ENCODE results near the gene ITCH.
"Not testable (repeated sequence)": the region's sequence is repeated elsewhere in the genome, so short reads cannot be mapped to it uniquely, and the experiment has no call there.

ITCH gene

DNA sequence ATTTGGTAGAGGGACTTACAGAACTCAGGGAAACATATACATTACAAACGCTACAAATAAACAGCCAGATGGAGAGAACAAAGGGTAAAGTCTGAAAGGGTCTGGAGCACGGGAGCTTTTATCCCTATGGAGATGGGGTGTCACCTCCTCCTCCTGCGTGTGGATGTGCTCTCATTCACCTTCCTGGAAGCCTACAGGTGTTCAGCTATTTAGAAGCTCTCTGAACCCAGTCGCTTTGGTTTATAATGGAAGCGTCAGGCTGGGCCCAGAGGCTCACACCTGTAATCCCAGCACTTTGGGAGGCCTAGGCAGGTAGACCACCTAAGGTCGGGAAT lies 17.7 kb upstream of the ITCH start:
- TF ChIP-seq, protein P1, sequence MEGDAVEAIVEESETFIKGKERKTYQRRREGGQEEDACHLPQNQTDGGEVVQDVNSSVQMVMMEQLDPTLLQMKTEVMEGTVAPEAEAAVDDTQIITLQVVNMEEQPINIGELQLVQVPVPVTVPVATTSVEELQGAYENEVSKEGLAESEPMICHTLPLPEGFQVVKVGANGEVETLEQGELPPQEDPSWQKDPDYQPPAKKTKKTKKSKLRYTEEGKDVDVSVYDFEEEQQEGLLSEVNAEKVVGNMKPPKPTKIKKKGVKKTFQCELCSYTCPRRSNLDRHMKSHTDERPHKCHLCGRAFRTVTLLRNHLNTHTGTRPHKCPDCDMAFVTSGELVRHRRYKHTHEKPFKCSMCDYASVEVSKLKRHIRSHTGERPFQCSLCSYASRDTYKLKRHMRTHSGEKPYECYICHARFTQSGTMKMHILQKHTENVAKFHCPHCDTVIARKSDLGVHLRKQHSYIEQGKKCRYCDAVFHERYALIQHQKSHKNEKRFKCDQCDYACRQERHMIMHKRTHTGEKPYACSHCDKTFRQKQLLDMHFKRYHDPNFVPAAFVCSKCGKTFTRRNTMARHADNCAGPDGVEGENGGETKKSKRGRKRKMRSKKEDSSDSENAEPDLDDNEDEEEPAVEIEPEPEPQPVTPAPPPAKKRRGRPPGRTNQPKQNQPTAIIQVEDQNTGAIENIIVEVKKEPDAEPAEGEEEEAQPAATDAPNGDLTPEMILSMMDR (IDR thresholded peaks at IDR 0.05; ENCODE audit: low read depth, low read length, missing control alignments) = no peak
- no peak for DNase-seq (ENCODE audit: low read depth)
- no peak overlapping the region for H3K4me3 ChIP-seq (ENCODE audit: low read depth, low read length)
- in situ Hi-C loops (cut with HindIII; ENCODE audit: low sequenced_read_pairs) = loop anchor here (5.0 kb wide), 1 partner anchor 62 kb away; no protein-coding TSS in a partner anchor

DNA sequence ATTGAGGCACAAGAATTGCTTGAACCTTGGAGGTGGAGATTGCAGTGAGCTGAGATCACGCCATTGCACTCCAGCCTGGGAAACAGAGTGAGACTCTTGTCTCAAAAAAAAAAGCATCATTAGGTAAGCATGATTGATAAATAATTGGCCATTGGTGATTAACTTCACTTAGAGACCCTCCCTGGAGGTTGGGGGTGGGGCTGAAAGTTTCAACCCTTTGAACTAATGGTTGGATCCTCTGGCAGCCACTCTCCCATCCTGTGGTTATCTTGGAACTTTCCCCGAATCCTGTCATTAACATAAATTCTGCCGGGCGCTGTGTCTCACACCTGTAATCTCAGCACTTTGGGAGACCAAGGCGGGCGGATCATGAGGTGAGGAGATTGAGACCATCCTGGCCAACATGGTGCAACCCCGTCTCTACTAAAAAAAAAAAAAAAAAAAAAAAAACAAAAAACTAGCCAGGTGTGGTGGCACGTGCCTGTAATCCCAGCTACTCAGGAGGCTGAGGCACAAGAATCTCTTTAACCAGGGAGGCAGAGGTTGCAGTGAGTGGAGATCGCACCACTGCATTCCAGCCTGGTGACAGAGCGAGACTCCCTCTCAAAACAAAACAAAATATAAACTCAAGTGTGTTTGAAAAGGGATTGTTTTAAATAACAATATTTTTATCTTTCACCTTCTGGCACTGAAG lies 17.1 kb upstream of the ITCH start:
- in situ Hi-C loops (cut with HindIII; ENCODE audit: low sequenced_read_pairs) = loop anchor here (5.0 kb wide), 1 partner anchor 61 kb away; no protein-coding TSS in a partner anchor
- not testable (repeated sequence) for DNase-seq (ENCODE audit: low read depth); H3K4me3 ChIP-seq (ENCODE audit: low read depth, low read length)

DNA sequence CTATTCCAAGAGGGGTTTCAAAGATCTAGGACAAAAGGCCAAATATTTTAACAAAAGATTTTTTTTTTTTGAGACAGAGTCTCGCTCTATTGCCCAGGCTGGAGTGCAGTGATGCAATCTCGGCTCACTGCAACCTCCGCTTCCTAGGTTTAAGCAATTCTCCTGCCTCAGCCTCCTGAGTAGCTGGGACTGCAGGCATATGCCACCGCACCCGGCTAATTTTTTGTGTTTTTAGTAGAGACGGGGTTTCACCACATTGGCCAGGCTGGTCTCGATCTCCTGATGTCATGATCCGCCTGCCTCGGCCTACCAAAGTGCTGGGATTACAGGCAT lies 16.6 kb upstream of the ITCH start:
- not testable (repeated sequence) for DNase-seq (ENCODE audit: low read depth); H3K4me3 ChIP-seq (ENCODE audit: low read depth, low read length)
- in situ Hi-C loops (cut with HindIII; ENCODE audit: low sequenced_read_pairs) = loop anchor here (5.0 kb wide), 1 partner anchor 61 kb away; no protein-coding TSS in a partner anchor

DNA sequence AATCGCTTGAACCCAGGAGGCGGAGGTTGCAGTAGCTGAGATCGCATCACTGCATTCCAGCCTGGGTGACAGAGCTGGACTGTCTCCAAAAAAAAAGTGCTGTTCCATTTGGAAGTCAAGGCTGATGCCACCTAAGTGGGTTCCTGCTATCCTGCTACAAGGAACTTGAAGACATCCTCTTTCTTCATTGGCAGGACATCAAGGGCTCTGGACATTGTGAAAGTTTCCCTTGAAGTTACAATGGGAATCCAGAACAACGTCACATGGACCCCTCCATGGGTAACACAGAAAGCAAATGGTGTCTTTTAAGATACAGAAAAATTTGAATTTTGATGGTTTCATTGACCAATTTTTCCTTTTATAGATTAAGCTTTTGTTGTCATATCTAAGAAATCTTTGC lies 15.5 kb upstream of the ITCH start:
- TF ChIP-seq, protein P1 (IDR thresholded peaks at IDR 0.05; ENCODE audit: low read depth, low read length, missing control alignments) = no peak
- no peak for DNase-seq (ENCODE audit: low read depth)
- in situ Hi-C loops (cut with HindIII; ENCODE audit: low sequenced_read_pairs) = loop anchor here (5.0 kb wide), 1 partner anchor 60 kb away; no protein-coding TSS in a partner anchor
- H3K4me3 ChIP-seq (ENCODE audit: low read depth, low read length) = no peak overlapping the region

DNA sequence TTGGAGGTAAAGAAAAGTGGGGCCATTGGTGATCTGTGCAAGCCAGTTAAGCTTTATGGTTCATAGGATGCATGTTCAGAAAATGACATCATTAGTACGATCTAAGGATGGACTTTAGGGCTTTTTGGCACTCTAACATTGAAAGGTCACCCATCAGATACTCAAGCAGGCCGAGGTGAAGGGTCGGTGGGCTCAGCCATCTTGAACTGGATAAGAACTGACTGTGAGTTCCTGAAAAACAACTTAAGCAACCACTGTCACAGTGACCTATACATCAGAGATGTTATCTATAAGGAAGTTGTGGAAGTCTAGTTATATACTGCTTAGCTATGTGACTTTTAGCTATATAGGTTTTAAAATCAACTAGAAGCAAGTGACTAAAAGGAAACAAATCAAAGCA lies 13.0 kb upstream of the ITCH start:
- H3K4me3 ChIP-seq (ENCODE audit: low read depth, low read length) = no peak overlapping the region
- in situ Hi-C loops (cut with HindIII; ENCODE audit: low sequenced_read_pairs) = no loop called here
- no peak for DNase-seq (ENCODE audit: low read depth)
- TF ChIP-seq, protein P1 (IDR thresholded peaks at IDR 0.05; ENCODE audit: low read depth, low read length, missing control alignments) = no peak

DNA sequence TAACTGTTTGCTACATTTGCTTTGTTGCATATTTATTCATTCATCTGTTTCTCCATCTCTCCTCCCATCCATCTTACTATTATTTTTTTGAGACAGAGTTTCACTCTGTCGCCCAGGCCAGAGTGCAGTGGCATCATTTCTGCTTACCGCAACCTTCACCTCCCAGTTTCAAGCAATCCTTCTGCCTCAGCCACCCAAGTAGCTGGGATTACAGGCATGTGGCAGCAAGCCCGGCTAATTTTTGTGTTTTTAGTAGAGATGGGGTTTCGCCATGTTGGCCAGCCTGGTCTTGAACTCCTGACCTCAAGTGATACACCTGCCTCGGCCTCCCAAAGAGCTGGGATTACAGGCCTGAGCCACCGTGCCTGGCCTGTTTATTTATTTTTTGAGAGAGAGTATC lies 9.6 kb upstream of the ITCH start:
- H3K4me3 ChIP-seq (ENCODE audit: low read depth, low read length); DNase-seq (ENCODE audit: low read depth); in situ Hi-C loops (cut with HindIII; ENCODE audit: low sequenced_read_pairs): not testable (repeated sequence)

DNA sequence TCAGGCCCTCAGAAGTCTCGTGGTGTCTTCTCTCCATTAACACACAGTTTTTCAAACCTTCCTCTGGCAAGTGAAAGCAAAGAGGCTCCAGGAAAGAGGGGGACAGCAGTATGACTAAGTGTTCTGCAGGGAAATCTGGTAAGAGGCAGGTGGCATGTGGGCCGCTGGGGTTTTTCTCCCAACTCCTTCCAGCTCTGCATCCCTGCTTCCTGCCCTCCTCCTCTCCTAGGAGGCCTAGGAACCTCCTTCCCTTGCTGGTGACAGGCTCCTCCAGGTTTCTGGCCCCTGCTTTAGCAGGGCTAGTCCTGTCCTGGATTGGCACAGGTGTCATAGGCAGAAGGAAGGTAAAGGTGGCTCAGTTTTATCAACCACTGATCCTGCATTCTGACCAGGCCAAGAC lies 7.6 kb upstream of the ITCH start:
- in situ Hi-C loops (cut with HindIII; ENCODE audit: low sequenced_read_pairs) = no loop called here
- TF ChIP-seq, protein P1 (IDR thresholded peaks at IDR 0.05; ENCODE audit: low read depth, low read length, missing control alignments) = no peak

DNA sequence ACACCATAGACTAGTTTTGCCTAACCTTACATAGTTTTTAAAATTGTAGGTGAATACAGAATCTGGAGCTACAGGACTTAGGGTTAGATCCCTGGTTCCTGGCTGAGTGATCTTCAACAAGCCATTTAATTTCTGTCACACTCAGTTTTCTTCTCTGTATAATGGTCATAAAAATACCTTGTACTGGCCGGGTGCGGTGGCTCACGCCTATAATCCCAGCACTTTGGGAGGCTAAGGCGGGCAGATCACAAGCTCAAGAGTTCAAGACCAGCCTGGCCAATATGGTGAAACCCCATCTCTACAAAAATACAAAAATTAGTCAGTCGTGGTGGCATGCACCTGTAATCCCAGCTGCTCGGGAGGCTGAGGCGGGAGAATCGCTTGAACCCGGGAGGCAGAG lies 3.3 kb upstream of the ITCH start:
- H3K4me3 ChIP-seq (ENCODE audit: low read depth, low read length); in situ Hi-C loops (cut with HindIII; ENCODE audit: low sequenced_read_pairs): not testable (repeated sequence)

More for the DNA sequence above, 7.6 kb upstream of the ITCH start:
- no peak for DNase-seq (ENCODE audit: low read depth)
- H3K4me3 ChIP-seq (ENCODE audit: low read depth, low read length) = no peak overlapping the region

DNA sequence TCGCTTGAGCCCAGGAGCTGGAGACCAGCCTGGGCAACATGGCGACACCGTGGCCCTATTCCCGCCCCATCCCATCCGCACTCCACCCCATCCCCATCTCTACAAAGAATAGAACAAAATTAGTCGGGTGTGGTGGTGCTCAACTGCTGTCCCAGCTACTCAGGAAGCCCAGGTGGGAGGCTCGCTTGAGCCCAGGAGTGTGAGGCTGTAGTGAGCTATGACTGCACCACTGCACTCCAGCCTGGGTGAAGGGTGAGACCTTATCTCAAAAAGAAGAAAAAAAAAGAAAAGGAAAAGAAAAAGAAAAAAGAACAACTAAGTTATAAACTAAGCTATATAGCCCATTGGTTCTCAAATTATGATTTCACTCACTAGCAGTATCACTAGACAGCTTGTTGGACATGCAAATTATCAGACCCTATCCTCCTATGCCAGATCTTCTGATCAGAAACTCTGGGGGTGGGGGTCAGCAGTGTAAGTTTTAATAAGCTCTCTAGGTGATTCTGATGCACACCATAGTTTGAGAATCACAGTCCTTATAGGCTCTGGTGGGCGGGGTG lies 491 bp upstream of the ITCH start:
- TF ChIP-seq, protein P1 (IDR thresholded peaks at IDR 0.05; ENCODE audit: low read depth, low read length, missing control alignments) = no peak
- no peak for DNase-seq (ENCODE audit: low read depth)
- in situ Hi-C loops (cut with HindIII; ENCODE audit: low sequenced_read_pairs) = no loop called here
- H3K4me3 ChIP-seq (ENCODE audit: low read depth, low read length) = peak overlapping the region; percentile 85

More for the DNA sequence above, 3.3 kb upstream of the ITCH start:
- not testable (repeated sequence) for DNase-seq (ENCODE audit: low read depth)
